ENCODE data around the gene NOSIP.

The NOSIP gene

DNA sequence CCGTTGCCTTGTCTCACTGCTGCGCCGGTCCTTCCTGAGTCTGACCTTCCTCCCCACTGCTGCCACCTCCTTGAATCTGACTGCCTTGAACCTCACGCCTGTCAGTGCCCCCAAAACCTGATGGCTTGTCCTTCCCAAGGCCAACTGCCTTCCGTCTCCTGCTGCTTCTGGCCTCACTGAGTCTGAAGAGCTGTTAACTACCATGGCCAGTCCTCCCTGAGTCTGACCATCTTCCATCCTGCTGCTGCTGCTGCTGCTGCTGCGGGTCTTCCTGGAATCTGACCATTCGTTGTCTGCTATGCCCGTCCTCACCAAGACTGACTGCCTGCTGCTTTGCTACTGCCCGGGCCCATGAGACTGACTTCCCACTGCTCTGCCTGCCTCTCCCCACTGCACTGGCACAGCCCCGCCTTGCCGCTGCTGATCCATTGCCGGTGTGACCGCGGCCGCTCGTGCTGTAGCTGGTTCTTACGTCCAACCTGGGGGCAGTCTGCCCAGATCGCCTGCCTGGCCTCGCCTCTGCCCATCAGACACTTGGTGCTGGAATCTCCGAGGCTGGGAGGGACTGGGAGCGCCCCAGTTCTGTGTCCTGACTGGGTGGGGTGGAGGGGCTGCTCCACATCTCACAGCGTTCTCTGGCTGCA, 55.4 kb downstream of the NOSIP start:
- no peak for DNase-seq (ENCODE audit: low read depth)
- no peak for TF ChIP-seq CTCF (IDR thresholded peaks at IDR 0.05; ENCODE audit: insufficient read depth, low read depth, low read length, missing control alignments)
- H3K4me3 ChIP-seq (ENCODE audit: low read depth, low read length): no peak overlapping the region

DNA sequence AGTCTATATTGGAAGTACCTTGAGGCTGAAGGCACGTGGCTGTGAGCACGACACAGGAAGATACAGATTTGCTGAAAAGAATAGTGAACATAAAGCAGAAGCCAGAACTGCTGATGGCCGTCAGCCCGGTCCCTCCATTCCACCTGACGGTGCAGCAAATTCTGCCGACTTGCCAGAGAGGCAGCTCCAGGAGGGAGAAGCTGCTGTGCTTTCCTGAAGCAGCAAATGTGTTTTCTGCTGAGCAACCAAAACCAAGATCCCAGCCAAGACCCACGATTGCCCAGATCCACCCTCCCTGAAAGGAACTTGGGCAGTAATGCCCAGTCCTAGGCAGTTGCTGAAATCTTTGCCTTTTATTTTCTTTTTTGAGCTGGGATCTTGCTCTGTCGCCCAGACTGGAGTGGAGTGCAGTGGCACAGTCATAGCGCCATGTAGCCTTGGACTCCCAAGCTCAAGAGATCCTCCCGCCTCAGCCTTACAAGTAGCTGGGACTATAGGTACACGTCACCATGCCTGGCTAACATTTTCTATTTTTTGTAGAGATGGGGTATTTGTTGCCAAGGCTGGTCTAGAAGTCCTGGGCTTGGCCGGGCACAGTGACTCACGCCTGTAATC, 59.5 kb downstream of the NOSIP start:
- no peak overlapping the region for H3K4me3 ChIP-seq (ENCODE audit: low read depth, low read length)
- no peak for TF ChIP-seq CTCF (IDR thresholded peaks at IDR 0.05; ENCODE audit: insufficient read depth, low read depth, low read length, missing control alignments)
- no peak for DNase-seq (ENCODE audit: low read depth)

GRCh38 chr19:49518033-49518432, 62.3 kb downstream of the NOSIP start:
- no peak for DNase-seq (ENCODE audit: low read depth)
- TF ChIP-seq CTCF (IDR thresholded peaks at IDR 0.05; ENCODE audit: insufficient read depth, low read depth, low read length, missing control alignments): no peak
- H3K4me3 ChIP-seq (ENCODE audit: low read depth, low read length): no peak overlapping the region

- TF ChIP-seq CTCF (IDR thresholded peaks at IDR 0.05; ENCODE audit: insufficient read depth, low read depth, low read length, missing control alignments): no peak
- H3K4me3 ChIP-seq (ENCODE audit: low read depth, low read length): no peak overlapping the region
- no peak for DNase-seq (ENCODE audit: low read depth)
These were observed 64.6 kb downstream of the NOSIP start for GRCh38 chr19:49515767-49516166.

DNA sequence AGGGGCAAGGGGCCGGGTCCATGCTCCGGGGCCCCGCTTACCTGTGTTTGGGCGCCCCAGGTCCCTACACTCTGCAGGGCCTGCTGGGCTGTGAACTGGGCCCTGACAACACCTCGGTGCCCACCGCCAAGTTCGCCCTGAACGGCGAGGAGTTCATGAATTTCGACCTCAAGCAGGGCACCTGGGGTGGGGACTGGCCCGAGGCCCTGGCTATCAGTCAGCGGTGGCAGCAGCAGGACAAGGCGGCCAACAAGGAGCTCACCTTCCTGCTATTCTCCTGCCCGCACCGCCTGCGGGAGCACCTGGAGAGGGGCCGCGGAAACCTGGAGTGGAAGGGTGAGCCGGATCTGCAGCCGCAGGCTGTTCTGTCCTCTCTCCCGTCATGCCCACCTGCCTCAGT, 66.2 kb downstream of the NOSIP start:
- TF ChIP-seq CTCF (IDR thresholded peaks at IDR 0.05; ENCODE audit: insufficient read depth, low read depth, low read length, missing control alignments): no peak
- H3K4me3 ChIP-seq (ENCODE audit: low read depth, low read length): no peak overlapping the region
- no peak for DNase-seq (ENCODE audit: low read depth)

DNA sequence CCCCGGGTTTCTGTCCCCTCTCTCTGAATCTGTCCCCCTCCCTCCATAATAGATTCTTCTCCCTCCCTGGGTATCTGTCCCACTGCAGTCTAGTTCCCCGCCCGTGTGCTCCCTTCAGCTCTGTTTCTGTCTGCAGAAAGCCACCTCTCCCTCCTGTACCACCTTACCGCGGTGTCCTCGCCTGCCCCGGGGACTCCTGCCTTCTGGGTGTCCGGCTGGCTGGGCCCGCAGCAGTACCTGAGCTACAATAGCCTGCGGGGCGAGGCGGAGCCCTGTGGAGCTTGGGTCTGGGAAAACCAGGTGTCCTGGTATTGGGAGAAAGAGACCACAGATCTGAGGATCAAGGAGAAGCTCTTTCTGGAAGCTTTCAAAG, 66.6 kb downstream of the NOSIP start:
- TF ChIP-seq CTCF (IDR thresholded peaks at IDR 0.05; ENCODE audit: insufficient read depth, low read depth, low read length, missing control alignments): no peak

More for the DNA sequence above, 66.6 kb downstream of the NOSIP start:
- DNase-seq (ENCODE audit: low read depth): no peak
- no peak overlapping the region for H3K4me3 ChIP-seq (ENCODE audit: low read depth, low read length)
